Measurements from ENCODE around the gene RBM8A.

Gene RBM8A

GRCh38 chr1:145927063-145927886 lies at the start of gene RBM8A:
Gene RBM8A (minus strand): TSS chr1:145927484. CDS start chr1:145927426, 58 bp downstream.
- TF ChIP-seq, protein P1, sequence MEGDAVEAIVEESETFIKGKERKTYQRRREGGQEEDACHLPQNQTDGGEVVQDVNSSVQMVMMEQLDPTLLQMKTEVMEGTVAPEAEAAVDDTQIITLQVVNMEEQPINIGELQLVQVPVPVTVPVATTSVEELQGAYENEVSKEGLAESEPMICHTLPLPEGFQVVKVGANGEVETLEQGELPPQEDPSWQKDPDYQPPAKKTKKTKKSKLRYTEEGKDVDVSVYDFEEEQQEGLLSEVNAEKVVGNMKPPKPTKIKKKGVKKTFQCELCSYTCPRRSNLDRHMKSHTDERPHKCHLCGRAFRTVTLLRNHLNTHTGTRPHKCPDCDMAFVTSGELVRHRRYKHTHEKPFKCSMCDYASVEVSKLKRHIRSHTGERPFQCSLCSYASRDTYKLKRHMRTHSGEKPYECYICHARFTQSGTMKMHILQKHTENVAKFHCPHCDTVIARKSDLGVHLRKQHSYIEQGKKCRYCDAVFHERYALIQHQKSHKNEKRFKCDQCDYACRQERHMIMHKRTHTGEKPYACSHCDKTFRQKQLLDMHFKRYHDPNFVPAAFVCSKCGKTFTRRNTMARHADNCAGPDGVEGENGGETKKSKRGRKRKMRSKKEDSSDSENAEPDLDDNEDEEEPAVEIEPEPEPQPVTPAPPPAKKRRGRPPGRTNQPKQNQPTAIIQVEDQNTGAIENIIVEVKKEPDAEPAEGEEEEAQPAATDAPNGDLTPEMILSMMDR (IDR thresholded peaks at IDR 0.05): peak; percentile 79

DNA sequence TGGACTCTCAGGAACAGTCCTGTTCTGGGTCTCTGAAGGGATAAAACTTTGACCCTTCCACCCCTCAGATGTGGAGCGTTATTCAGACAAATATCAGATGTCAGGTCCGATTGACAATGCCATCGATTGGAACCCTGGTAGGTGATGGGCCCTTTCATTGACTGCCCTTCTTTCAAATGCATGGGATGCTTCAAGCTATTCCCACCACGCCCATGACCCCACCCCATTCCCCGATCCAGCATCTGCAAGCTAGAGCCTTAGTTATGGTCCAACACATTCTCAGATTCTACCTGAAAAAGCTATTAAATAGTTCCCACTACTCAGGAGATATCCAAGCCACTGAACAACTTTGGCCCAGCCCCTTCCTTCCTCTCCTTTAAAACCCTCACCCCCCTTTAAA lies 49.7 kb upstream of the RBM8A start:
- TF ChIP-seq, protein P1 (IDR thresholded peaks at IDR 0.05): no peak

DNA sequence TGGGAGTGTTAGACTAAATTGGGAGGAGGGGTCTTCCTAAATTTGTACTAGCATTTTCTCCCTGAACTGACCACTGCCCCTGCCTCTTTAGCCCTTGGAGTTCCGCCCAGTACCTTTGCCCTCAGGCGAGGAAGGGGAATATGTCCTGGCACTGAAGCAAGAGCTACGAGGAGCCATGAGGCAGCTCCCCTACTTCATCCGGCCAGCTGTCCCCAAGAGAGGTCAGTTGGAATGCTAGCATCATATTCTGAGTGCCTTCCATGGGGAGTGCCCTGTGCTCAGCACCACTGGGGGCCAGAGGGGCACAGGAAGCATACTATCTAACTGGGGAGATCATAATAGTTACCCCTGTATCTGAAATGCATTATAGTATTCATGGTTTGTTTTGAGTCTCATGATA lies 47.9 kb upstream of the RBM8A start:
- TF ChIP-seq, protein P1 (IDR thresholded peaks at IDR 0.05): no peak

DNA sequence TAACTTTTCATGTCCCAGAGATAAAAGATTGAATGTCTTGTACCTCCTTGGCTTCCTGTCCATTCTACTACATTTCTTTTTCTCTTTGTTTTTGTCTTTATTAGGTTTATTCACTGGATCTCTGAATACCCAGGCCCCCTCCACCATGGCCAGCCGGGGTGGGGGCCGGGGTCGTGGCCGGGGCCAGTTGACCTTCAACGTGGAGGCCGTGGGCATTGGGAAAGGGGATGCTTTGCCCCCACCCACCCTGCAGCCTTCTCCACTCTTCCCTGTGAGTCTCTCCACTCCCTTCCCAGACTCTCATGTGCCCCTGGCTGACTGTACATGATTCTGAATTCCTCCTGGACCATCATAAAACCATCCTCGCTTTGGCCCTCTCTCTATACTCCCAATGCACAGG lies 47.4 kb upstream of the RBM8A start:
- TF ChIP-seq, protein P1 (IDR thresholded peaks at IDR 0.05): no peak

- TF ChIP-seq, protein P1 (IDR thresholded peaks at IDR 0.05): no peak
Observed at GRCh38 chr1:145972580-145972979, 45.3 kb upstream of the RBM8A start.

DNA sequence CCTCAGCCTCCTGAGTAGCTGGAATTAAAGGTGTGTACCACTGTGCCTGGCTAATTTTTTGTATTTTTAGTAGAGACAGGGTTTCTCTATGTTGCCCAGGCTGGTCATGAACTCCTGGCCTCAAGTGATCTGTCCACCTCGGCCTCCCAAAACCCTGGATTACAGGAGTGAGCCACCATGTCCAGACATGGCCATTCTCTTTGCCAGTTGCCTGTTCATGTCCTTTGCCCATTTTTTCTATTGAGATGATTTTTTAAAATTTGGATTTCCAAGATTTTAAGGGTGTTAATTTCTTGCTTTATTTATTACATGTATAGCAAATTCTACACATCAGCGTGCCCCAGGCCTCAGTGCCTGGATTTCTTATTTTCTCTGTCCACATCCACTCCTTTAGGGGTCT lies 40.0 kb upstream of the RBM8A start:
- TF ChIP-seq, protein P1 (IDR thresholded peaks at IDR 0.05): no peak

- TF ChIP-seq, protein P1 (IDR thresholded peaks at IDR 0.05): no peak
Observed at GRCh38 chr1:145965119-145965744, 37.9 kb upstream of the RBM8A start.
